ENCODE results near the gene RGS13. TPM values are rescaled to one million over a fixed set of nuclear protein-coding genes. Genes with fewer than 3 reads are reported as not detected.

RGS13 gene
- total RNA-seq, 2 experiments from 2014 or later, result 80.4 to 214 TPM

DNA sequence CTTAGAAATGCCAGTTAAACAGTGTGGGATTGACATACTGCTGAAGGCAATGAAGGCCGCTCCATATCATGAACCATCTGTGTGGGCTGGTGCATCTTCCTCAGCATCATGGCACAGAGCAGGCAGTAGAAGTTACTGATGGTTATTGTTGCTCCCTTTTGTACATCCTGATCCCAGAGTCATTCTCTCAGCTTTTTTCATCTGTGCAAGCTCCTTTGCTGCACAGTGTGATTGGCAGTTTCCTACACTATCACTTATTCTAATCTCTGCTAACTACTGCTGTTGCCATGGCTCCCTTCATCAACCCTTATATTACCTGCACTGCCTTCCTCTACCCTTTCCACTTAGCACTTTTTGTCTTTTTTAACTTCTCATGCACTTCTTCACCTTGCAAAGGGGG, 16.2 kb downstream of the RGS13 start:
- no peak for TF ChIP-seq EZH2phosphoT487 (IDR thresholded peaks at IDR 0.05; ENCODE audit: borderline replicate concordance, low read depth, low read length)
- TF ChIP-seq, protein P1, sequence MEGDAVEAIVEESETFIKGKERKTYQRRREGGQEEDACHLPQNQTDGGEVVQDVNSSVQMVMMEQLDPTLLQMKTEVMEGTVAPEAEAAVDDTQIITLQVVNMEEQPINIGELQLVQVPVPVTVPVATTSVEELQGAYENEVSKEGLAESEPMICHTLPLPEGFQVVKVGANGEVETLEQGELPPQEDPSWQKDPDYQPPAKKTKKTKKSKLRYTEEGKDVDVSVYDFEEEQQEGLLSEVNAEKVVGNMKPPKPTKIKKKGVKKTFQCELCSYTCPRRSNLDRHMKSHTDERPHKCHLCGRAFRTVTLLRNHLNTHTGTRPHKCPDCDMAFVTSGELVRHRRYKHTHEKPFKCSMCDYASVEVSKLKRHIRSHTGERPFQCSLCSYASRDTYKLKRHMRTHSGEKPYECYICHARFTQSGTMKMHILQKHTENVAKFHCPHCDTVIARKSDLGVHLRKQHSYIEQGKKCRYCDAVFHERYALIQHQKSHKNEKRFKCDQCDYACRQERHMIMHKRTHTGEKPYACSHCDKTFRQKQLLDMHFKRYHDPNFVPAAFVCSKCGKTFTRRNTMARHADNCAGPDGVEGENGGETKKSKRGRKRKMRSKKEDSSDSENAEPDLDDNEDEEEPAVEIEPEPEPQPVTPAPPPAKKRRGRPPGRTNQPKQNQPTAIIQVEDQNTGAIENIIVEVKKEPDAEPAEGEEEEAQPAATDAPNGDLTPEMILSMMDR (conservative IDR thresholded peaks at IDR 0.05; ENCODE audit: low read length), result no peak
- ChIA-PET POLR2A (interaction anchor here (0.6 kb wide), 1 partner anchor 469 kb away, joined by 3 read pairs; no protein-coding TSS in a partner anchor), CTCF (ENCODE audit: unreplicated experiment) (no interaction called here)
- Histone ChIP-seq H2AFZ (ENCODE audit: low read length) (no peak overlapping the region), H3K9me3 (ENCODE audit: low read length) (no peaks in the 10 kb centered on the region), H3K79me2 (ENCODE audit: insufficient read depth, low read depth, low read length) (peaks cover 29% of the 10 kb centered on the region; the same call in 1 of the 2 replicates), H3K36me3 (ENCODE audit: insufficient read depth, low read length) (peaks cover 93% of the 10 kb centered on the region), H3K27ac (ENCODE audit: low read depth, low read length, poor library complexity, severe bottlenecking) (no peak overlapping the region), H3K4me1 (ENCODE audit: insufficient read depth, low read length, poor library complexity, severe bottlenecking) (peaks cover 17% of the 10 kb centered on the region), H4K20me1 (ENCODE audit: insufficient read depth, low read length) (no peaks in the 10 kb centered on the region), H3K9me2 (ENCODE audit: insufficient read depth, low read length) (no peaks in the 10 kb centered on the region), H3K4me2 (ENCODE audit: low read length) (no peak overlapping the region), H3K4me3 (ENCODE audit: low read depth, low read length, poor library complexity, severe bottlenecking) (no peak overlapping the region)
- intact Hi-C loops (cut with micrococcal nuclease; ENCODE audit: unreplicated experiment), result no loop called here
- no TSS peak for BruUV-seq (replicated peaks)
- DNase-seq (ENCODE audit: low spot score), result no peak

- DNase-seq (ENCODE audit: low spot score), result no peak
- POLR2A ChIA-PET, result interaction anchor here (1.0 kb wide), 1 partner anchor 34 kb away, joined by 3 read pairs; no protein-coding TSS in a partner anchor
- H3K9me3 ChIP-seq (ENCODE audit: low read length), result no peaks in the 10 kb centered on the region
- no peaks in the 10 kb centered on the region for H3K9me2 ChIP-seq (ENCODE audit: insufficient read depth, low read length)
- no peak overlapping the region for H2AFZ ChIP-seq (ENCODE audit: low read length)
- BruUV-seq (replicated peaks), result no TSS peak
- TF ChIP-seq EZH2phosphoT487 (IDR thresholded peaks at IDR 0.05; ENCODE audit: borderline replicate concordance, low read depth, low read length), result no peak
- TF ChIP-seq, protein P1 (conservative IDR thresholded peaks at IDR 0.05; ENCODE audit: low read length), result no peak
- intact Hi-C loops (cut with micrococcal nuclease; ENCODE audit: unreplicated experiment), result no loop called here
- H4K20me1 ChIP-seq (ENCODE audit: insufficient read depth, low read length), result no peaks in the 10 kb centered on the region
- H3K79me2 ChIP-seq (ENCODE audit: insufficient read depth, low read depth, low read length), result peaks cover 20% of the 10 kb centered on the region; the same call in 1 of the 2 replicates
- CTCF ChIA-PET (ENCODE audit: unreplicated experiment), result no interaction called here
- no peak overlapping the region for H3K27ac ChIP-seq (ENCODE audit: low read depth, low read length, poor library complexity, severe bottlenecking)
- H3K4me1 ChIP-seq (ENCODE audit: insufficient read depth, low read length, poor library complexity, severe bottlenecking), result peaks cover 17% of the 10 kb centered on the region
- H3K4me3 ChIP-seq (ENCODE audit: low read depth, low read length, poor library complexity, severe bottlenecking), result no peak overlapping the region
- no peak overlapping the region for H3K4me2 ChIP-seq (ENCODE audit: low read length)
- peaks cover 95% of the 10 kb centered on the region for H3K36me3 ChIP-seq (ENCODE audit: insufficient read depth, low read length)
Measured at GRCh38 chr1:192654120-192654519, 18.2 kb downstream of the RGS13 start.

GRCh38 chr1:192654591-192655251, 18.8 kb downstream of the RGS13 start:
- intact Hi-C loops (cut with micrococcal nuclease; ENCODE audit: unreplicated experiment), result no loop called here

More at GRCh38 chr1:192654591-192655251, 18.8 kb downstream of the RGS13 start:
- BruUV-seq (replicated peaks), result no TSS peak
- TF ChIP-seq, protein P1 (conservative IDR thresholded peaks at IDR 0.05; ENCODE audit: low read length), result no peak
- no peak for TF ChIP-seq EZH2phosphoT487 (IDR thresholded peaks at IDR 0.05; ENCODE audit: borderline replicate concordance, low read depth, low read length)
- H3K9me2 ChIP-seq (ENCODE audit: insufficient read depth, low read length), result no peaks in the 10 kb centered on the region
- DNase-seq (ENCODE audit: low spot score), result no peak
- no peak overlapping the region for H3K27ac ChIP-seq (ENCODE audit: low read depth, low read length, poor library complexity, severe bottlenecking)
- POLR2A ChIA-PET, result interaction anchor here (0.7 to 1.9 kb wide), 3 partner anchors 26 to 42 kb away, joined by 3 to 5 read pairs (median 4); no protein-coding TSS in a partner anchor
- peaks cover 95% of the 10 kb centered on the region for H3K36me3 ChIP-seq (ENCODE audit: insufficient read depth, low read length)
- peaks cover 18% of the 10 kb centered on the region; the same call in 1 of the 2 replicates for H3K79me2 ChIP-seq (ENCODE audit: insufficient read depth, low read depth, low read length)
- H3K4me3 ChIP-seq (ENCODE audit: low read depth, low read length, poor library complexity, severe bottlenecking), result no peak overlapping the region
- no peaks in the 10 kb centered on the region for H3K9me3 ChIP-seq (ENCODE audit: low read length)
- peaks cover 14% of the 10 kb centered on the region for H3K4me1 ChIP-seq (ENCODE audit: insufficient read depth, low read length, poor library complexity, severe bottlenecking)
- H2AFZ ChIP-seq (ENCODE audit: low read length), result no peak overlapping the region
- CTCF ChIA-PET (ENCODE audit: unreplicated experiment), result no interaction called here
- H3K4me2 ChIP-seq (ENCODE audit: low read length), result no peak overlapping the region
- no peaks in the 10 kb centered on the region for H4K20me1 ChIP-seq (ENCODE audit: insufficient read depth, low read length)

All from OCI-LY7 (cell line).